Gastroesophageal sphincter (tissue), 3 donors: ENCODE measurements around the gene GON4L.

Source experiments
- EP300 ChIP-seq: sonication (generic); formaldehyde crosslinking; IDR thresholded peaks from one replicate; pipeline ENCODE4 v1.6.1; 2017; ENCODE audit warnings: antibody characterized with exemption, mild to moderate bottlenecking
- POLR2A ChIP-seq, 2 donors: fragments of 450-650 bp; IDR thresholded peaks; one replicate each; pipeline ENCODE4 v1.6.1; 2017; ENCODE audit warnings: antibody characterized with exemption in 2 of 2, mild to moderate bottlenecking in 2 of 2, moderate library complexity in 1 of 2
- TF ChIP-seq, protein P1 (sequence below), 4 experiments: fragments of 200-600 bp in 2 of 4; fragments of 450-650 bp in 2 of 4; sonication (generic) in 1 of 4; IDR thresholded peaks; one replicate each; pipeline ENCODE4 v1.5.1; 2017 to 2019; ENCODE audit warnings: antibody characterized with exemption in 4 of 4, mild to moderate bottlenecking in 2 of 4, moderate library complexity in 2 of 4

DNA sequence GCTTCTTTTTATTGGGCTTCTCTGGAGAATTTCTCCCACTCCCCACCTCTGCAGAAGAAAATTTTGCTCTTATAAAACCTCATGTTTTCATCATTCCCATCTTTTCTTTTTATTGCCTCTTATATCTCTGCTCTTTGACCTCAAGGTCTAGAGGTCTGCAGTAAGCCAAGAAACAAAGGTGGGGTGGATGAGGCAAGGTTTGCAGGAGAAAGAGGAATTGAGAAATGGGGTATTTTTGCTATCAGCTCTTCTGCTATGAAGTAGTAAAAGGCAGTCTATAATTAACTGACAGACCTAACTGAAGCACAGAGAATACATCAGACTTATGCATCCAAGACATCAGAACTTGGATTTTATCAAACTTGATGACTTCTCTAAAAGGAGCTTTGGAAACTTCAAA, 25.2 kb upstream of the GON4L start:
- TF ChIP-seq, protein P1, sequence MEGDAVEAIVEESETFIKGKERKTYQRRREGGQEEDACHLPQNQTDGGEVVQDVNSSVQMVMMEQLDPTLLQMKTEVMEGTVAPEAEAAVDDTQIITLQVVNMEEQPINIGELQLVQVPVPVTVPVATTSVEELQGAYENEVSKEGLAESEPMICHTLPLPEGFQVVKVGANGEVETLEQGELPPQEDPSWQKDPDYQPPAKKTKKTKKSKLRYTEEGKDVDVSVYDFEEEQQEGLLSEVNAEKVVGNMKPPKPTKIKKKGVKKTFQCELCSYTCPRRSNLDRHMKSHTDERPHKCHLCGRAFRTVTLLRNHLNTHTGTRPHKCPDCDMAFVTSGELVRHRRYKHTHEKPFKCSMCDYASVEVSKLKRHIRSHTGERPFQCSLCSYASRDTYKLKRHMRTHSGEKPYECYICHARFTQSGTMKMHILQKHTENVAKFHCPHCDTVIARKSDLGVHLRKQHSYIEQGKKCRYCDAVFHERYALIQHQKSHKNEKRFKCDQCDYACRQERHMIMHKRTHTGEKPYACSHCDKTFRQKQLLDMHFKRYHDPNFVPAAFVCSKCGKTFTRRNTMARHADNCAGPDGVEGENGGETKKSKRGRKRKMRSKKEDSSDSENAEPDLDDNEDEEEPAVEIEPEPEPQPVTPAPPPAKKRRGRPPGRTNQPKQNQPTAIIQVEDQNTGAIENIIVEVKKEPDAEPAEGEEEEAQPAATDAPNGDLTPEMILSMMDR (IDR thresholded peaks at IDR 0.05) = no peak
- TF ChIP-seq EP300 (no peak), POLR2A (IDR thresholded peaks at IDR 0.05) (no peak)
